ENCODE results near the gene NOL9. TPM values are rescaled to one million over a fixed set of nuclear protein-coding genes. Genes with fewer than 3 reads are reported as not detected.

NOL9 gene
- total and polyA plus RNA-seq, 9 of the 15 experiments (the other 6 are each of a cell fraction or from before 2014, with no cell fraction given), result 5.6 to 76.5 (median 47.3) TPM

DNA sequence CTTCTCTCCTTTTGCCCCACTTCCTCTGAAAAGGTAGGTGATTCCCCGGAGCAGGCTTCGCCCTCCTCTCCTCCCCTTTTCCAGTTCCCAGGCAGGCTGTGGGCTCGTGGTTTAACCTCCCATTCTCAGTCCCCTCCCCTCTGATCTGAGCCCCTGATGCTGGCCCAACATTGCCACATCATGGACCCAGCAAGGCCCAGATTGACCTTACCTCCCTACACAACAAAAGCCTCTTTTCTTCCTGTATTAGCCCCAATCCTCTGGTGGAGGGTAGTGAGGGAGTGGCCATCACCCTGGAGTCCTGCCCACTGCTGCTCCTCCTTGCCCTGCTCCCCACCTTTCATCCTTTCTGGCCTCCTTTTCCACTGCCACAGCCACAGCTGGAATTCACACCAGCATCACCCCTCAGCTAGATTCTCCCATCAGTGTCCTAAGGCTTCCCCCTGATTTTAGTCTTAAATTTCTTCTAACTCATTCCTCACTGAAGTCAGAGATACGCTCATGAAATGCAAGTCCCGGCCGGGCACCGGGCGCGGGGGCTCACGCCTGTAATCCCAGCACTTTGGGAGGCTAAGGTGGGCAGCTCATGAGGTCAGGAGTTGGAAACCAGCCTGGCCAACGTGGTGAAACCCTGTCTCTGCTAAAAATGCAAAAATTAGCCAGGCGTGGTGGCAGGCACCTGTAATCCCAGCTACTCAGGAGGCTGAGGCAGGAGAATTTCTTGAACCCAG is 18.5 kb upstream of the NOL9 start:
- H3K4me3 ChIP-seq, result no peak overlapping the region
- CTCF ChIA-PET (ENCODE audit: low intra/inter-chr PET ratio), result no interaction called here
- BruUV-seq (replicated peaks), result no TSS peak
- no peak overlapping the region; the same call in 1 of the 2 replicates for H2AFZ ChIP-seq (ENCODE audit: low read depth, low read length)
- ATAC-seq, result 0 out of 3 replicates have a peak, but pooled peaks have one; percentile 5
- peak overlapping the region in 1 of 2 experiments; percentile 6; a peak in 1 of 4 replicates for H3K9ac ChIP-seq (ENCODE audit: insufficient read depth in 1 of 2, low read depth in 2 of 2, low read length in 2 of 2)
- no peak for DNase-seq (ENCODE audit: extremely low read depth in 1 of 4, low spot score in 3 of 4)
- no peaks in the 10 kb centered on the region for H3K36me3 ChIP-seq (ENCODE audit: control insufficient read depth, insufficient read depth, low read length)
- no peaks in the 10 kb centered on the region for H3K9me3 ChIP-seq (replicated peaks; ENCODE audit: control insufficient read depth, insufficient read depth, low read depth, low read length)
- no peaks in the 10 kb centered on the region for H4K20me1 ChIP-seq (replicated peaks; ENCODE audit: control insufficient read depth, insufficient read depth, low read length)
- no peaks in the 10 kb centered on the region for H3K79me2 ChIP-seq (ENCODE audit: control insufficient read depth, insufficient read depth, low read length)
- H3K4me1 ChIP-seq (replicated peaks in 1 of 2; ENCODE audit: control insufficient read depth in 2 of 2, insufficient read depth in 2 of 2, low read length in 2 of 2), result peaks cover 0 to 11% of the 10 kb centered on the region in 2 experiments; a peak in 3 of 5 replicates
- WGBS (ENCODE audit: insufficient coverage, low coverage, missing lambda C conversion rate), result 29% methylated on average over 12 of the region's 12 CpGs
- H3K9me1 ChIP-seq (ENCODE audit: control insufficient read depth, insufficient read depth, low read length), result no peaks in the 10 kb centered on the region
- H3K27ac ChIP-seq (ENCODE audit: extremely low read depth, low read depth, low read length), result no peak overlapping the region
- intact Hi-C loops (cut with micrococcal nuclease) (no loop called here), in situ Hi-C loops (cut with MboI) (no loop called here)
- TF ChIP-seq TFAM (CRISPR knock-in tag; conservative IDR thresholded peaks at IDR 0.05) (no peak), ZBTB7A (IDR thresholded peaks at IDR 0.05; ENCODE audit: borderline replicate concordance, control insufficient read depth, low read depth, low read length) (peak; percentile 16; the same call in 1 of the 2 replicates)
- no peak for FAIRE-seq
- no peak overlapping the region for H3K4me2 ChIP-seq (ENCODE audit: insufficient read depth, low read length)
- H3K27me3 ChIP-seq (ENCODE audit: control insufficient read depth in 2 of 2, insufficient read depth in 2 of 2, low read length in 2 of 2), result no peaks in the 10 kb centered on the region
- POLR2A ChIA-PET, result interaction anchor here (0.6 to 1.5 kb wide), 4 partner anchors 8 to 61 kb away, joined by 3 to 5 read pairs (median 4); no protein-coding TSS in a partner anchor

DNA sequence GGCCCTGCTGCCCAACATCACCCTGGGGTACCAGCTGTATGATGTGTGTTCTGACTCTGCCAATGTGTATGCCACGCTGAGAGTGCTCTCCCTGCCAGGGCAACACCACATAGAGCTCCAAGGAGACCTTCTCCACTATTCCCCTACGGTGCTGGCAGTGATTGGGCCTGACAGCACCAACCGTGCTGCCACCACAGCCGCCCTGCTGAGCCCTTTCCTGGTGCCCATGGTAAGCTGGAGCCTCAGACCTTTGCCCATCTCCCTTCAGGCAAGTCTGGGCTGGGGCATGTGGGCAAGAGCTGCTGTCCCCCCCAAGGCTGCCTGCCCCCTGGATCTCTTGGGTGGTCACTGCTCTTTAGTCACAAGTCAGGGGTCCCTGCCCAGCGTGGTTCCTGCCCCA is 16.7 kb upstream of the NOL9 start:
- Histone ChIP-seq H2AFZ (ENCODE audit: low read depth, low read length) (no peak overlapping the region), H3K79me2 (ENCODE audit: control insufficient read depth, insufficient read depth, low read length) (no peaks in the 10 kb centered on the region), H3K9me3 (replicated peaks; ENCODE audit: control insufficient read depth, insufficient read depth, low read depth, low read length) (no peaks in the 10 kb centered on the region), H3K36me3 (ENCODE audit: control insufficient read depth, insufficient read depth, low read length) (no peaks in the 10 kb centered on the region), H3K9me1 (ENCODE audit: control insufficient read depth, insufficient read depth, low read length) (no peaks in the 10 kb centered on the region), H3K27me3 (ENCODE audit: control insufficient read depth in 2 of 2, insufficient read depth in 2 of 2, low read length in 2 of 2) (peaks cover 3 to 8% of the 10 kb centered on the region in 2 experiments; a peak in 2 of 5 replicates), H4K20me1 (replicated peaks; ENCODE audit: control insufficient read depth, insufficient read depth, low read length) (no peaks in the 10 kb centered on the region), H3K4me1 (replicated peaks in 1 of 2; ENCODE audit: control insufficient read depth in 2 of 2, insufficient read depth in 2 of 2, low read length in 2 of 2) (peaks cover 0 to 8% of the 10 kb centered on the region in 2 experiments; a peak in 3 of 5 replicates), H3K4me2 (ENCODE audit: insufficient read depth, low read length) (no peak overlapping the region), H3K27ac (ENCODE audit: extremely low read depth, low read depth, low read length) (no peak overlapping the region), H3K9ac (ENCODE audit: insufficient read depth in 1 of 2, low read depth in 2 of 2, low read length in 2 of 2) (0 out of 4 replicates have a peak overlapping the region, but pooled peaks of 1 of the 2 experiments have one; percentile 10), H3K4me3 (no peak overlapping the region)
- in situ Hi-C loops (cut with MboI) (no loop called here), intact Hi-C loops (cut with micrococcal nuclease) (no loop called here)
- BruUV-seq (replicated peaks), result no TSS peak
- ChIA-PET CTCF (ENCODE audit: low intra/inter-chr PET ratio) (no interaction called here), POLR2A (interaction anchor here (0.7 to 2.9 kb wide), 7 partner anchors 11 to 63 kb away, joined by 3 to 15 read pairs (median 5); partner anchors contain the start of genes NOL9 and TAS1R1)
- WGBS (ENCODE audit: insufficient coverage, low coverage, missing lambda C conversion rate), result 22% methylated on average over 5 of the region's 5 CpGs
- FAIRE-seq (no peak), DNase-seq (ENCODE audit: extremely low read depth in 1 of 4, low spot score in 3 of 4) (no peak), ATAC-seq (no peak)
- no peak for TF ChIP-seq MIER1 (IDR thresholded peaks at IDR 0.05; ENCODE audit: low read depth)
- no peak for TF ChIP-seq RCOR1 (IDR thresholded peaks at IDR 0.05; ENCODE audit: borderline replicate concordance in 1 of 2, low read depth in 2 of 2, low read length in 2 of 2)
- no peak for TF ChIP-seq BRD4 (IDR thresholded peaks at IDR 0.05)
- no peak for TF ChIP-seq PTBP1 (IDR thresholded peaks at IDR 0.05; ENCODE audit: low read depth, low read length)
- no peak for TF ChIP-seq U2AF2 (optimal IDR thresholded peaks at IDR 0.05; ENCODE audit: low read depth, low read length)
- TF ChIP-seq PHB2 (IDR thresholded peaks at IDR 0.05; ENCODE audit: low read depth), result no peak
- TF ChIP-seq, protein P1, sequence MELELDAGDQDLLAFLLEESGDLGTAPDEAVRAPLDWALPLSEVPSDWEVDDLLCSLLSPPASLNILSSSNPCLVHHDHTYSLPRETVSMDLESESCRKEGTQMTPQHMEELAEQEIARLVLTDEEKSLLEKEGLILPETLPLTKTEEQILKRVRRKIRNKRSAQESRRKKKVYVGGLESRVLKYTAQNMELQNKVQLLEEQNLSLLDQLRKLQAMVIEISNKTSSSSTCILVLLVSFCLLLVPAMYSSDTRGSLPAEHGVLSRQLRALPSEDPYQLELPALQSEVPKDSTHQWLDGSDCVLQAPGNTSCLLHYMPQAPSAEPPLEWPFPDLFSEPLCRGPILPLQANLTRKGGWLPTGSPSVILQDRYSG (tag; conservative IDR thresholded peaks at IDR 0.05; ENCODE audit: low read depth), result no peak
- TF ChIP-seq ASH1L (IDR thresholded peaks at IDR 0.05; ENCODE audit: borderline replicate concordance, low read depth, partially characterized antibody), result no peak
- no peak for TF ChIP-seq NFYB (IDR thresholded peaks at IDR 0.05; ENCODE audit: extremely low read depth, insufficient read length)
- TF ChIP-seq ZNF830 (CRISPR knock-in tag; IDR thresholded peaks at IDR 0.05), result no peak
- no peak for TF ChIP-seq ZNF124 (CRISPR knock-in tag; IDR thresholded peaks at IDR 0.05)
- no peak for TF ChIP-seq ELF2 (CRISPR knock-in tag; IDR thresholded peaks at IDR 0.05)
- no peak for TF ChIP-seq POLR3A (IDR thresholded peaks at IDR 0.05; ENCODE audit: borderline replicate concordance, extremely low read depth, insufficient read depth, insufficient read length)
